Measurements from ENCODE around the gene CADPS2.
A peak's percentile ranks its signal among the peaks of the same experiment; 100 is the strongest.

The CADPS2 gene

DNA sequence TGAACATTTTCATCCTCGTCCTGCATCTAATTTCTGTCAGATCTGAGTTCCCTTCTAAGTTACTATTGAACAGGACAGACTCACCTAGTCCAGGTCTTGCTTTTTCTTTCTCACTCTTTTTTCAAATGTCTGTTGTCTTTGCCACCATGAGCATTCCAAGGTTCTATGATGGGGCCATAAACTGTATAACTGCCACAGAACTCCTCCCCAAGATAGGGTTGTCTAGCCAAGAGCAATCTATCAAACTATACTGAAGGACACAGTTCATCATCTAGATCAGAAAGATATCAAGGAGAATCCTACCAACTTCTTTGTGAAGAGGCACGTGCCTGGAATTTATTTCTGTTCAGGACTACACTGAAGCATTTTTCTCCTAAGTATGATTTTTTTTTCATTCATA is 531.6 kb downstream of the CADPS2 start:
- DNase-seq: no peak

DNA sequence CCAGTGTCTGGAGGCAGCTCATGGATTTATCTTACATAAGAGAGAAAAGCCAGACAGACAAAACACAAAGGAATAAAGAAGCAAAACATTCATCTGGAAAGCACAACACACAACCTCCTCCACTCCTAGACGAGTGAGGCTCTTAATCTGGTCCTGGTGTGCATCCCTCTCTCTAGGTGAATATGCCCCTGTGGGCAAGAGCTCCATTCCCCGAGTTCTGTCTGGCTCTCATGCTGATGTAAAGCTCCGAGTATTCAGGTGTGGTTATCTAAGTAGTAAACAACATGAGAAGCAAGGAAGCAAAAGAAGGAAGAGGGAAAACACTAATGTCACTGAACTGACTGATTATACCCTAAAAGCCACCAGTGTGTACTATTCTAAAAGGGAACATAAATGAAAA is 533.8 kb downstream of the CADPS2 start:
- DNase-seq: peak in 1 of 14 donors; percentile 15

DNA sequence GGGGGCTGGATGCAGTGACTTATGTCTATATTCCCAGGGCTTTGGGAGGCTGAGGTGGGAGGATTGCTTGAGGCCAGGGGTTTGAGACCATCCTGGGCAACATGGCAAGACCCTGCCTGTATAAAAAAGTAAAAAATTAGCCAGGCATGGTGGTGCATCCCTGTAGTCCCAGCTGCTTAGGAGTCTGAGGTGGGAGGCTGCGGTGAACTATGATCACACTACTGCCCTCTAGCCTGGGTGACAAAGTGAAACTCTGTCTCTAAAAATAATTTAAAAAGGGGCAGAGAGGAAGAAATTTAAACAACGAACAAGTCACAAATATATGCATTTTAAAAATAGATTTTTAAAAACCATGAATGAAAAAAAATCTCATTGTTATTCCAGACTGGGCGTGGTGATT is 535.6 kb downstream of the CADPS2 start:
- no peak for DNase-seq

DNA sequence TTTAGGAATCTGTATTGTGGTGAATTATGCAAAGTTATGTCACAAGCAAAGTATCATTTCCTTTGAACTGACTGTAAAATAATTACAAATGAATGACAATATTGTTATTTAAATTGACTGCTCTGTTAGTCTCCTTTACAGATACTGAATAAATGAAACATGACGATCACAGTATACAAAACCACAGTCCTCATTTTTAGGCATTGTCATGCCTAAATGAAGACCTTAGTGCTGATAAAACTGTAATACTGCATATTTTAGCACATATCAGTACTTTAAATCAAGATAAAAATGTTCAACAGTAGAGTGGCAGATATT is 542.0 kb downstream of the CADPS2 start:
- no peak for DNase-seq

DNA sequence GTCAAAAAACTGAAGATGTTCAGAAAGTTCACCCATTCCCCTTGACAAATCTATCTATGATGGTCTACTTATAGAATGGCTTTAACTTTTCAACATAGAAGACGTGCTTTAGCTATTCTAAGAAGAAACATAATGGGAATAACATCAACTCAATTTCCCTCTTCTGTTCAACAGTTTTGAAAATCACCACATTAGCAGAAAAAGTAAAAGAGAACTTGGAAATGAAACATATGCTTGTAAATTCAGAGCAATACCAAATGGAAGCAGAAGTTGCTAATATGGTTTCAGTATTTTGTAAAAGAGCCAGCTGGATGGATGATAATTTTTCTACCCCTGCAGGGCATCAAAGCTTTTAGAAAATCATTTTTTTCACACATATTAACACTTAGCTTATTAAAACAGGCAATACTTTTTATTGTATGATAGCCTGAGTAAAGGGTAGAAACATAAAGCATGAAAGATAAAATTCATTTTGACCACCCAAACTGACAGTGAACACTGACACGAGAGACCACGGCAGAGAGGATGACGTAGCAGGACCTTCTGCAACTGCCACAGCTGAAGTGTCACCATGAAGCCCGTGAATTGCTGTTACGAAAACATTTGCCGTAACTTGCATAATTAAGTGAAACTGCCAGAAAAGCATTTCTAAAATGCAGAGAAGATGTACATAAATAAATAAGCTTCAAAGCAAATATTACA is 542.5 kb downstream of the CADPS2 start:
- no peak for DNase-seq

DNA sequence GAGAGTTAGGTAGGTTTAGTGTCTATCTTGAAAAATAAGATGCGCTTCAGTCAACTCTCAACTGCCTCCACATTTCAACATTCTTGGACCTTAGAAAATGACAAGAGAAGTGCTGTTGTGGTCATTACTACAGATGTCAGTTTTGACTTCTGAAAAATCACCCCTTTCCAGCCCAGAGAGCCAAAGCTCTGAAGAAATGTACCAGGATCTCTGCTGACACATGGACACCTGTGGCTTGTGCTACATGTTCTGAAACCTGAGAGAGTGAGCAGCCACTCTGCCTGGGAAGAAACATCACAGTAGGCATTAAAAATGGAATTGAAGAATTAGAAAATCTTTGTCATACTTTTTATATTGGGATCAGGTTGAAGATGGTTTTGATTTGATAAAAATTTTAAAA is 545.8 kb downstream of the CADPS2 start:
- no peak for DNase-seq

DNA sequence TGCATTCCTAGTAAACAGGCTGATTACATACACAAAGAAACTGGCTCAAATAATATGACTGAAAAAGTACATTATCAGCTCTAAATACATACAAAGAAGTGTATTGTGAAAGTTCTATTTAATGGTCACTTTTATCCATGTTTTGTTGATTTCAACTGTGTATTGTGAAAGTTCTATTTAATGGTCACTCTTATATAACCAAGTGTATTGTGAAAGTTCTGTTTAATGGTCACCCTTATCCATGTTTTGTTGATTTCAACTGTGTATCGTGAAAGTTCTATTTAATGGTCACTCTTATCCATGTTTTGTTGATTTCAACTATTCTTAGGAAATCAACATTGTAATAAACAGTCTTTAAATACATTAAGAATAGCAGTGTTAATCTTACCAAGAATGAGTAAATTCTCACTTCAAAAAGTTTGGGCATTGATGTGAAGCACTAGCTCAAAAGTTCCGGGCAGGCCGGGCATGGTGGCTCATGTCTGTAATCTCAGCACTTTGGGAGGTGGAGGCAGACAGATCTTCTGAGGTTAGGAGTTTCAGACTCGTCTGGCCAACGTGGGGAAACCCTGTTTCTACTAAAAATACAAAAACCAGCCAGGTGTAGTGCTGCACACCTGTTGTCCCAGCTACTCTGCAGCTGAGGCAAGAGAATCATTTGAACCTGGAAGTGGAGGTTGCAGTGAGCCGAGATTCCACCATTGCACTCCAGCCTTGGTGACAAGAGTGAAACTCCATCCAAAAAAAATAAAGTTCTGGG is 546.9 kb downstream of the CADPS2 start:
- no peak for DNase-seq

DNA sequence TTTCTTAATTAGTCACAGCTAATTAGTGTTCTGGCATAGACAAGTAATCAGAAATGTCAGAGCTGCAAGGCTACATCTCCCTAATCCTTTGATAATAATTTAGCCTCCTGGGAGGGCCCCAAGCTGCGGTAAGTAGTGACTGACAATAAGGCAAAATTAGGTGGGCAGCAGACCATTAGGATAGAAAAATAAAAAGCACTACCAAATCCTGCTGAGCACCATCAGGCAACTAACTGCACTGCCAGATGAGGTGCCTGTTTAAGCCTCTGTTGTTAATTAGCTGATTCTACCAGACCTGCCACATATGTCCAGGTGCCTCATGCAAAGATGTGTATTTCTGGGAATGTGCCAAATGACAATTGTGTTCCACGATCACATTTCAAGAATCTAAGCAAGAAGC is 549.2 kb downstream of the CADPS2 start:
- peak in 1 of 14 donors; percentile 26 for DNase-seq

DNA sequence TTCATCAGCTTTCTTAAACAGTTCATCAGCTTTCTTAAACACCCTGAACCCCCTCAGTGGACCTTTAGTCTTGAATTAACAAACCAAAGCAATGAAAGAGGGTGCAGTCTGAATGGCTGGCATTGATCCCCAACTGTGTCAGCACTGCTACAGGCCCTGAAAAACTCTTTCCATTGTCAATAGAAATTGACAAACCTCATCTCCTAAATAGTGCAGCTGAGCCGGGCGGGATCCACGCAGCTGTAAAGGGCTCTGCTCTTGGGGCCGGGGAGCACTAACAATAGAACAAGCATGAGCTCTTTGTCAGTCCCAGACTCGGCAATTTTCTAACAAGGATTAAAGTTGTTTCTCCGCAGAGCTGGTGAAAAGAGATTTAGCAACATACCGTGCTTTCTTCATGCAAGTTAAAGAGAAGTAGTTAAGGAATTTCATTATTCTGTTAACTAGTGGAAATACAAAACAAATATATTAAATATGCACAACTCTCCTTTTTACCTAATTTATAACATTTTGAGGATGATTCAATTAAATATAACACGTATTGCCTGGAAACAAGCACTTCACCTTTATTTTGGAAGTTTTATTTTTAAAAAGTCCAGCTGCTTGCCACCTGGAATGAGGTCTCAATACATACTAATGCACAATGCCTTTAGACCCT is 557.0 kb downstream of the CADPS2 start:
- DNase-seq: no peak

DNA sequence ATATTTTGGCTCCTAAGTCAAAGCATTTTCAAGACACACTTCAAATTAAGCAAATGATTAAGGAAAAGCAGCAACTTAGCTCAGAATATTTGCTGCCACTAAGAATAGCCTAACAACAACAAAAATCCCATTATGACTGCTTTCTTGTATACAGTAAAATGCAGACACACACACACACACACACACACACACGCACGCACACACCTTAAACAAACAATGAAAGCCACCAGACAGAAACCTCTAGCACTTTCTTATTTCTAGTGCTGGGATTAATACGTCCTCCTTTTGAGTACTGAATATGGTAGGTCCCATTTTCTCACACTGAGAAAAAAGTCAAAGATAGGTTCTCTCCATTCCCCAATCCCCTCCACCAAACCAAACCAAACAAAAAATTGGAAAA is 558.3 kb downstream of the CADPS2 start:
- DNase-seq: no peak

DNA sequence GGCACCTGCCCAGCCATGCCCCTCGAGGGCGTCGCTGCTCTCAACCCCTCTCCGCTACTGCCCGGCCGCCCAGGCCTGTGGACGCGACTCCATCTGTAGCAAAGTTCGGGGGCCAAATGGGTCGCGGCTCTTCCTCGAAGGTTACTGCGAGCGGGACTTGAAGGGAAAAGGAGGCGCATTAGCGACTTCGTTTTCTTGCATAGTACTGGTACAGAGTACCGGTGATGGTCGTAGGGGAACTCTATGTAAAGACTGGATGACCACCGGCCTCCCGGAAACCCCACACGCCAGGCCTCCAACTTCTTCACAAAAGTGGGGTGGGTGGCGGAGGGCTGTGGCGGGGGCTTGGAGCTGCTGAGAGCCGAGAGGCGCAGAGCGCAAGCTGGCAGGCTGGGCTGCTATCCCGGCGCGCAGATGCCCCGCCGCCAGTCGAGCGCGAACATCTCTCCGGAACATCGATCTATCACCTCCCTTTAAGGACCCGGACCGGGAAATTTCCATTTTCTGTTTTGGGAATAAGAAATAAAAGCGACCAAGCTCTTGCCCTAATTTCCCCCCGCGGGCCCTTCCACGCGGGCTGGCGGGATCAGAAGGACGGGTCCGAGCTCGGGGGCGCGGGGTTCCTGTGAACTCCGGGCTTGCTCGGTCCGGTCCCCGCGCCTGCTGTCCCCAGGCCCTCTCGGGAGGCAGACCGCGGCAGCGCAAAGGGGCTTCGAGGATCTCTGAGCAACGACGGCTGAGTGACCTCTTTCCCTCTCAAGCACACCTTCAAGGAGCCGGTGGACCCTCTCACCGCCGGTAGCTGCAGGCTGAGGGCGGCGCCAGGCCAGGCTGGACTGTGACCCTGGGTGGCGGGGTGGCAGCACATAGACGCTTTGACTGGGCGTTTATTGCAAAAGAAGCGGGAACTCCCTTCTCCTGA is 569.5 kb downstream of the CADPS2 start:
- DNase-seq: peak in 1 of 14 donors; percentile 36

DNA sequence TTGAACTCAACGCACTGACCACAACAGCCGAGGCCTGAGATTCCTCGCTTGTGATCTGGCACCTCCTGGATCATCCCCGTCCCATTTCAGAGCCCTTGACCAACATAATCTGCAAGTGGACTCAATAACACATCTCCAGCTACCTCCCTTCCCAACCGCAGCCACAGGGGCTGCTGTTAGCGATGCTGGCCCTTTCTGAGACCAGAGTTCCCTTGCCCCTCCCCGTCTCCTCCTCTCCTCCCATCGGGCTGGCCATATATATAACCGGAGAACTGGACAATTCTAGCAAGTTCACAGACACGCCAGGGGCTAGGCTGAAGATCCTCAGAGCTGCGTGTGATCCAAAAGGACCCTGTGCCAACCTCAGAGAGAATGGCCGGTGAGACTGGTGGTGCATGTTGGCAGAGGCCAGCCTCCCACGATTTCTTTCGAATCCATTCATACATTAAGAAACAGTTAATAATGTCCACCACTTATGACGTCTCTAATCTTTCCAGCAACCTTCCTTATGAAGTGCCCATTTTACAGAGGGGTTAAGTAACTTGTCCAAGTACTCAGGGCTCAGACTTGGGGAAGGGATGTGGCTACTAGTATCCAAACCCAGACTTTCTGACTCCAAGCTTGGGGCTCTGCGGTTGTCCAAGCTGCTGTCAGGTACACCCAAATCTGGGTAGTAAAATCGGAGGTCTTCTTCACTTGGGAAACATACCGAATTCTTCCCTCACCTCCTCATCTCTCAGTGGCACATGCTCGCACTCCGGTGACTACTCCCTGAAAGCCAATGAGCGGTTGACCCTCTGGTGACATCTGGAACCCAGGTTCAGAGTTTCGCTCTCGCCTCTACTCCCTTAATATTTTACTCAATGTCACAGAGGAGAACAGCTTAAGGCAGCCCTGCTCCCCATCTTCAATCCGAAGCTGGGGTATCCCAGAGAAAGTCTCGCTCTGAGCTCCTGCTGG is 570.5 kb downstream of the CADPS2 start:
- no peak for DNase-seq

DNA sequence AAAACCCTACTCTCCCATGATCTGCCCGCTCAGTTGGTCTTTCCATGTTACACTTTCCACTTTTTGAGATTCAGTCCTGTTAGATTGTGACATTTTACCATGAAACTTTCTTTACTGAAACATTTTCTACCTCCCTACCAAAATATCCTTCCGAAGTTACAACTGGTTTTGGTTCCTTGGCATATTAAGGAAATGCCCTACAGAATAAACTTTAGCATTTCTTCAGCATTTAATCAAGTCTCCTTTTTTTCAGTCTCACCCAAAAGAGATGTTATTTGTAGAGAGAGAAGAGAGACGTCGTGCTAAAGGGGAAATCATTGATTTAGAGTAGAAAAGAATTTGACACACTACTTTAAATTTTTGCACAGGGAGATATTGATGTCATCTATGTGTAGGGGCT is 572.0 kb downstream of the CADPS2 start:
- DNase-seq: no peak

DNA sequence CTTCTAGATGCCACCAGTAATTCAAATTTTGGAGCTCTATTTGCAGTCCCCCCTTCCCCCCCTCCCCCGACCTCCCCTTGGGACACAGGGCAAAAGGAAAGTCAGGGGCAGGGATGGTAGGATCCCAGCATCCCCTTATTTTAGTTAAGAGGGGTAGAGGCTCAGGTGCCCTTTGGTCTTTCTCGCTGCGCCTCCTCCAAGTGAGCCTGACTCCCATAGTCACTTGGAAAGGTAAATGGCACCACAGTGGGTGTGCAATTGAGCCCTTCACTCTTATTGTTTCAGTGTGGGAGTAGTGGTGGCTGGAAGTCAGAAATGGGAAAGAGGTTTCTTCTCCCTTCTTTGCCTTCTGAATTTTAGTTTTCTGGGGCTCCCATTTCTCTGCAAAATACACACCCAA is 573.5 kb downstream of the CADPS2 start:
- no peak for DNase-seq

DNA sequence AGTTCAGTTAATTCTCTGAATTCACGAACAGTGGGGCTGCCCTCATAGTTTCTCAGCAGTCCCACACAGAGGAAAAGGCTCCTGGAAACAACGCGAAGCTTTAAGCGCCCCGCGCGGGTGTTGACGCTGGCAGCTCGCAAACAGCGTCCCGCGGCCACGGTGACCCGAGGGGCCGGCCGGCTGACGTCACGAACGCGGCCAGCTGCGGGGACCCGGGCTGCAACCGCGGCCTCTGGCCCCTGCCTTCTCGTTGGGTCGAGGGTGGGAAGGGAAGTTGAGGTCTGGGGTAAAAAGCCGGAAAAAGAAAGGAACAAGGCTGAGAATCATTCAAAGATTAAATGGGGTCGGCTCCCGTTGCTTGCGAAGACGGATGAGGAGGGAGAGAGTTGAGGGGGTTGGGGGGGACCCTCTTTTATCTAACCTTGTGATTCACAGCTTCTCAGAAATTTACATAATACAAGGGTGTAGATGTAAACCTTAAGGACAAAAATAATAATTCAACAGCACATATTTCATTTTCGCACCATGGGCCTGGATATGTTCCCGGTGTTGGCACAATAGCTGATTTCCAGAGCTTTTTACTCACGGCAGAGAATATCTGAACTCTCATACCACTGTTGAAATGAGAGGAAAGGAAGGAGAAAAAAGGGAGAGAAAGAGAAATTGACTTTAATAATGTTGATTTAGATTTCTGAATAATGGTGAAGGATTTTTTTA is 574.4 kb downstream of the CADPS2 start:
- DNase-seq: no peak

DNA sequence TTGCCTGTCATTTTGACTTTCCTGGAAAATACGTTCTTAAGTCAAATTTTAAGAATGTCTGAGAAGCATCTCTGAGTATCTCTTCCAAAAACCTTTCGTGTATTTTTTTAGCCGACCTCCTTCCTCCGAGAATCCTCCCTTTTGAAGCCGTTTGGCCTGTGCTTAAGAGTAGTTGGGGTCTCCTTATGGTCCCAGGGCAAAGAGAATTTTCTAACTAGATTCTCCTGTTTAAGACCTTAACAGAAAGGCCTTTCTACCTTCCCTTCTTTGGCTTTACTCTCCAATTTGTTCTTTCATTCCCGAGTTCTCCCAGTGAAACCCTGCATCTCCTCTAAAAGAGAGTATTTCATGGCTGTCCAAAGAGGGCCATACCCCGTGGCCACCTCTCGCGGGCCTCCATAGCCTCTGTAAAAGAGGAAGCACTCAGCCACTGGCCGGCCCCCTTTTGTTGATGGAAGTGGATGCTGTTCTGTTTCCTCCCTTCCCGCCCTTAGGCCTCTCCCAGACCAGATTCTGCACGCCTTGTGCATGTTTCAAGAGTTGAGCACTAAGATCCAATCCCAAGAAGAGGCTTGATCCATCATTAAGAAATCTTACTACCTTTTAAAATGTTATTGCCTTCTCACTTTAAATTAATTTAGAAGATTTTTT is 575.1 kb downstream of the CADPS2 start:
- no peak for DNase-seq

DNA sequence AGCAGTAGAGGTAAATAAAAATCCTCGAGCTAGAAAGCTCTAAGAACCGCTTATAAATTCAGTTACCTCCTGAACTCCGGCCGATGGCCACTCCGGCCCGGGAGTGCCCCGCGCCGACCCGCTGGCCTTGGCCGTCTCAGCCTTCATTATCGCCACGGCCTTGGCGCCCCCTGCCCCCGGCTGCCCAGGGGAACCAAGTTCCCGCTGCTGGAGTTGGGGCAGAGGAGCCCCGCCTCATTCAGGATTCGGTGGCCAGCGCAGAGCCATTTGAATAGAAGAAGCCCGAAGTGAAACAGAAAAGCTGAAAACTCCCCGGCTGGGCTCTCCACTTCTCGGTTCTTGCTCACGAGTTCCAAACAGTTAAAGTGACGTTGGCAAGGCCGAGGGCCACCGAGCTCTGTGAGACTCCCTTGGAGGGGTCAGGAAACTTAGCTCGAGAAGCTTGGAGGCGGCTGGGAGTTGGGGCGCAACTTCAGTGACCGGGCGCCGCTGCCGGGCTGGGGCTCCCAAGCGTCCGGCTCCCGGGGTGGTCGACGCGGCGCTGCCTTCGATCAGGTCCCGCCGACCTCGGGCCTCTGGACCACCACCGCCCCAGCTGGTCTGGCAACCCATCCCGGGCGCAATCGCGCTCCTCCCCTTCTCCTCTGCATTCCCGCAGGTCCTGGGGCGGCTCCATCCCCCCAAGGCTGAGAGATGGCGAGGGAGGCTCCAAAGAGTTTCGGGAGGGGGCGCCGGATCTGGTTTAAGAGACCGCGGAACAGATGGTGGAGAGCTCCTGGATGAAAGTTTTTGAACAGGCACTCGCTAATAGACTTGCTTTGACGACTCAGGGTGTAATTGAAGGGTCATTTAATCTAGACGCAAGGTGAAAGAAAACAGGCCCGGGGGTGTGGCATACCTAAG is 575.9 kb downstream of the CADPS2 start:
- DNase-seq: no peak

DNA sequence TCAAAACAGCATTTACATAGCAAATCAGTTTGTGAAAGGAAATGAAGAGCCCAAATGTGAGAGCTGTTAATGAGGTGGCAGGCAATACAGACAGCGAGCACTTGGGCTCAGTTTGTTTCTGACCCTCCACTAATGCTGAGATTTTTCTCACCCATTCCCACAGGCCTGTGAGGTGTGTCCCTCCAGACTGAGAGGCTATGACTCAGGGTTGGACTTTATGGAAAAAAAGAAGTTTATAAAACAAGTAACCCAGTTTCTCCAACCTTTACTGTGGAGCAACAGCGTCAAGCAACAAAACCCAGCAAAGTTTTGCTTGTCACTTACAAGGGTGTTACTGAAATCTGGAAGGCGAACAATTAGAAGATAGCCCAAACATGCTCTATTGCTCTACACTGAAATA is 576.8 kb downstream of the CADPS2 start:
- DNase-seq: no peak

DNA sequence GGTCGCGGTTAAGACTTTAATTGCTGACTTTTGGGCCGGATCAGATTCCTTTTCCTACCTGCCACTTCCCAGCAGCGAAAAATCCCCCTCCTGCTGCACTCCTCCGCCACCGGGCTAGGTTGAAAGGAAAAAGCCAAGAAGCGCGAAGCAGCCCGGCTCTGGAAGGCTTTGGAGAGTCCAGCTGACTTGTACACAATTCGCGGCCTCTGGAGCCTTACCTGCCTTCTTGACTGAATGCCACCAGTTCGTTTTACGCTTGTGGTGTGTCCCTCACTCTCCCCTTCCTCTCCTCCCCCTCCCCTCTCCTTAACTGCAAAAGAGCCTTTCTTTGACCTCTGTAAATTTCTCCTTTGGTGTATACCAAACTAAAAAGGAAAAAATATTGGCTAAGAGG is 579.0 kb downstream of the CADPS2 start:
- DNase-seq: no peak

Measured in C1 segment of cervical spinal cord (tissue), 14 donors.